NCI-H1092 (cell line): ENCODE data around the gene CELF4.

Experiments used
- DNase-seq: peaks from one replicate; lab custom pipeline; 2025; lab: John Stamatoyannopoulos, UW

Gene CELF4

GRCh38 chr18:37253394-37254235 lies 312.0 kb downstream of the CELF4 start:
- peak; percentile 22 for DNase-seq

GRCh38 chr18:37252854-37253393 lies 312.7 kb downstream of the CELF4 start:
- DNase-seq, result no peak

DNA sequence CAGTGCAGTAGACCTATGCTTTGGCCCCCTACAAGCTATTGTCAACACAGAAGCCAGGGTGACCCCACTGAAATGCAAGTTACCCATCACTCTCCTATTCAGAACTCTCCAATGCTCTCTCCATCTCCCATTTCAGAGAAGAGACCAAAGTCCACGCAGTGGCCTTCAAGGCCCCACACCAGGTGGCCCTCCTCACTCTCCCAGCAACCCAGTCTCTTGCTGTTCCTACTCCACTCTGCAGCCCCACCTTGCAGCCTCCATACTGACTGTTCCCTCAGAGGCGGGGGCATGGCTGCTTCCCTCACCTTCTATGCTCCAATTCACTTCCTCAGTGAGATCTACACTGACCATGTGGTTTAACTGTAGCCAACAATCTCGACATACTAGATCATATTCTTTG lies 313.3 kb downstream of the CELF4 start:
- DNase-seq, result no peak

DNA sequence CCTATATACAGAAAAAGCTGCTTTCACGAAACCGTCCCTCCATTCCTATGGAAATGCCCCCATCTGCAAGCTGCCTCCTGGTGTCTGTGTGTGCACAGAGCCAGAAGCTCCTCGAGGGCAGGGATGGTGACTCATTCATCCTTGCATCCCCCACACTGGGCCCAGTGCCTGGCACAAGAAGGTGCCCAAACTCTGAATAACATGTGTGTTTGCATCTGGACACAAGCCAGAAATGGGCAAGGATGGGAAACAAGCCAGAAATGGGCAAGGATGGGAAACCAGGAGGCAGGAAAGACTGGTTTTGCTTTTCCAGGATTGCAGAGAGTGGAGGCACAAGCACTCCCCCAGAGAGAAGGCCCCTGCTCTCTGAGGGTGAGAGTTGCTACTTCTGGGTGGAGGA lies 313.9 kb downstream of the CELF4 start:
- no peak for DNase-seq

GRCh38 chr18:37249895-37250618 lies 315.5 kb downstream of the CELF4 start:
- DNase-seq, result no peak

DNA sequence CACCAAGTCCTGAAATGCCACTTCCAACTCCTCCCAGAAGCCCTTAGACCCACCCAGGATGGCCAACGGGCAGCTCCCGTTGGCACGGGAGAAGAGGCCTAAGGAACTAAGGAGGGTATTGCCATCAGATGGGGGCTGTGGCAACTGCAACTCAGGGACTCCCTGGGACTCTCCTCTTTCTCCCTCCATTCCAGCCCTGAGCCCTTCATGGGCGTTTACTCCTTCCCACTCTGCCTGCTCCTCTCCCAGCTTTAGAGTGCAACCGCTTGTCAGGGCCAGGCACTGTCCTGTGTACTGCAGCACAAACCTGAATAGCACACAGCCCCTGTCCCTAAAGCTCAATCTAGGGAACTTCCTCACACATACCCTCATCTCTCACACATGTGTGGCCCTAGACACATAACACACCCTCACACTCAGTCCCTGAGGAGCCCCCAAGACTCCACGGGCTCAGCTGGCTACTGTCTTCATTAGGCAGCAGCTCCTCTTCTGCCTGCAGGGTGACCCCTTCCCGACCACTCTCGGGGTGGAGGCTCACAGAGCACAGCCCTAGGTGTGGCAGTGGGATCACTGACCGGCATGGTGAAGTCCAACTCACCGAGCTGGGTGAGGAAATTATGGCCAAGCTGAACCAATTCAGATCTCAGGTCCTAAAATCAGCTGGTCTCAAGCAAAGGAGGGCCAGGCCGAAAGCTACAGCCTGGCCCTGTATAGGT lies 316.3 kb downstream of the CELF4 start:
- DNase-seq, result no peak

DNA sequence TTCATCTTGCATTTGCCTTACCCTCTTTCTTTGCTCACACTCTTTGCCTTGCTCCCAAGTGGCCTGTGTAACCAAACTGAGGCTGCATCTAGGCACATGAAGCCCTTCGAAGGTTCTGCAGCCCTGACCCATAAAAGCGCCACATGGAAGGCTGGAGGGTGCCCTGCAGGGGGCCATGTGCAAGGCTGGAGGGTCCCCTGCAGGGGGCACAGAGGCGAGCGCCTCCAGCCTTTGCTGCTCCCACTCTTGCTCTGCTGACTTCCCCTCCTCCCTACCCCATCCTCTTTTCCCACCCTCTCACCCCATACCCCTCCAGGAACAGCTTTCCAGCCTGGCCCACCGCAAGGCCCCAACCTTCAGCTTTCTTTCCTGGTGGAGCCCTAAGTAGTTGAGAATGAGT lies 317.3 kb downstream of the CELF4 start:
- DNase-seq, result no peak

DNA sequence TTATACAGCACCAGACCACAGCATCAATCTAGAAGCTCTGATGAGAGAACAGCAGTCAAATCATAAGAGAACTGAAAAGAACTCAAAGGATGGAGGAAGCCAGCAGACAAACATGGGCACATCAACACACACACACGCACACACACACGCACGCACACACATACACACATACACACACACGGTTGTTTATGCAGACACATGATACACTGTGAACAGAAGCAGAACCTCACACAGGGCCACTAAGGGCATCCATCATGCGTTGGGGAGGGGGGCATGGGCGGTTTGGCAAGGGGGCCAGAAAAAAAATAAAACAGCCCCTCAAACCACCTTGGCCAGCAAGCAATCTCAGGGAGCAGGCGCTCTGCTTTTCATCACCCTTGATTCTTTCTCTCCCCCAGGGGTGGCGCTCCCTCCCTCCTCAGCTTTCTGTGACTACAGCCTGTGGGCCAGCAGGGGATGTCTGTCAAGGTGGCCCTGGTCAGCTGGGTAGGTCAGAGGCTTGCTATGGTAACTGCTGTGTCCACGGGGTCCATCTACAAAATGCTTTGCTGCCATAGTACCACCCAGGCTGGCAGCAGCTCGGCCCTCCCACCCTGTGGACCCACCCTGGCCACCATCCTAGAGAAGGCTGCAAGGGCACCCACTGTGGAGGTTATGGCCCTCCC lies 318.0 kb downstream of the CELF4 start:
- DNase-seq, result no peak

DNA sequence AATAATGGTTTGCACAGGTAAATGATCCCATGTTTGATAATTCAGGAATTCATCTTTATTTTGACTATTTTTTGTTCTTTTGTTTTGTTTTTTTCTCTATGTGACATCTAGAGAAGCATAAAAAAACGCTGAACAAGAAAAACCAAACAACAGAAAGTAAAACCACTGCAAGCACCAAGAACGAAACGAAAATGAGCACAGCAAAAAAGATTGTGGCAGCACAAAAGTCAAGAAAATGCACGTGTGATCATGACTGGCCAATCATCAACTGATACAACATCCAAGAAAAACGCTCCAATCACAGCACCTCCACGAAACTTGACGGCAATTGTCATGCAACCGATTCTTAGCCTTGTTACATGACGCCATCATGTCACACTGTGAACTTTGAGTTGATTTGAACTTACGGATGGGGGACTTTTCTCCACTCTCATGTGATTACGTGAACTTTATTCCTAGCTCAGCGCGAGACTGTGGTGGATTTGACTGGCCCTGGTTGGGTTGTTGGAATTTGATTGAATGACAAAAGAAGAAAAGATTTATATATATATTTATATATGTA lies 318.7 kb downstream of the CELF4 start:
- no peak for DNase-seq

GRCh38 chr18:37244618-37245017 lies 321.0 kb downstream of the CELF4 start:
- no peak for DNase-seq

DNA sequence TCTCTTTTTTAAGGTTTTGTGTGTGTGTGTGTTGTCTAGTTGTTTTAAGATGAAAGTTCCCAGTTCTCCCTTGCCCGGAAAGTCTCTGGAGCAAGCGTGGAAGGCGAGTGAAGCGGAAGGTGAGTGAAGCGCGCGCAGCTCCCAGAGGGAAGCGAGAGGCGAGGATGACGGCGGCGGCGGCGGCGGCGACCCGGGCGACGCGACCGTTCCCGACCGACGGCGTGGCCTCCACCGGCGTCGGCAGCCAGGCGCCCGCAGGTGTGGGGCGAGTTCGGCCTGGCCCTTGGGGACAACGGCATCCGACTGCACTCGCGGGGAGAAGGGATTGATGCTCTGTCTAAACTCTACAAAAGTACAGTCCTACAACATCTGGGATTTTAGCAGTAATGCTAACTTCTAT lies 321.9 kb downstream of the CELF4 start:
- no peak for DNase-seq

- DNase-seq, result no peak
These were observed 322.6 kb downstream of the CELF4 start for GRCh38 chr18:37242826-37243560.

- DNase-seq, result no peak
These were observed 323.5 kb downstream of the CELF4 start for GRCh38 chr18:37242091-37242490.

DNA sequence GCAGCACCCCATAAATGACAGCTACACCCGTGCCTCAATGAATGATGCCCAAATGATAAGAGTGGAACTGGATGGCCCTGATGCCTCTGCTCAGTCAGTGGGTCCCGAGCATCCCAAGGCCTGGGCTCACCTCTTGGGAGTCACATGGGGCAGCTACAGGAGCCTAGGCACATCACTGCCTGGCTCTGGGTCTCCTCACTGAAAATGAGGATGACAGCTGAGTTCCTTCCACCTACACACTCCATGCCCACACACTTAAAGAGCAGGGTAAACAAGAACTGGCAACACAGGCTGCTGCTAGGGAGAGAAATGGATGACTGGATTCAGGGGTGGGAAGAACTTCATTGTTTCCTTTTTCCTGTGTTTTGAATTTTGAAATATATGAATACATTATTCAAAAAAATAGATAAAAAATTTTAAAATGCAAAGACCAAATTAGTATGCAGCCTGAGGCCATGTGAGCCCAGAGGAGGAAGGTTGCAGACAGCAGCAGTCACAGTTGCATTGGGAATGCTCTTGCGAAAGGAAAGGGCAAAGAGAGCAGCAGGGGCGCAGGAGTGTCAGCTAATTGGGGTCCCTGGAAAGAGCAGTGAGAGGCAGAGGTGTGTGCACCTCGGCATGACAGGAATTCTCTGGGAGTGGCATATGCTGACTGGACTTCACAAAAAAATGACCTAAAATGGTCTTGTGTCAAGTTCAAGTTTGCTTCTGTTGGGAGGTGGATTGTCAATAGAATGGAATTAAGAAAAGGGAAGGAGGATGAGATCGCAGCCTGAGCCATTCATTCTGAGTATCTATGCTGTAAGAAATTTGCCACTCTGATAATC lies 327.1 kb downstream of the CELF4 start:
- DNase-seq, result no peak

GRCh38 chr18:37235583-37235982 lies 330.0 kb downstream of the CELF4 start:
- DNase-seq, result no peak

GRCh38 chr18:37231251-37231650 lies 334.3 kb downstream of the CELF4 start:
- no peak for DNase-seq

- DNase-seq, result no peak
These were observed 334.8 kb downstream of the CELF4 start for GRCh38 chr18:37230768-37231167.

DNA sequence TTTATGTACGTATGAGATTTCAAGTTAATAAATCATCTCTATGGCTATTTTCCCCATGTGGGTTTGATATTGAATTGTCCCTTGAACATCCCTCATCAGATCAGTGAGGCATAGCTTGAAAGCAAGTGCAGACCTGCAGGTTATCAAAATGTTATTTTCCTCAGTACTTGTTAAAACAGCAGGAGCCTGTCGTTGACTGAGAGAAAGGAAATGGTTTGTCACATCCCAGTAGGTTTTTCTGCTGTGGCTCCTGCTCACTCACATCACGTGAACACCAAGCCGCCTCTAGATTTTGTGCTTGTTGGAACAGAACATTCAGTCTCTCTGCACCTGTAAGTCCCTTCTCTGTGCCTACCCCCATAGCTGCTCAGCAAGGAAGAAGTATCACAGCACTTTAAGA lies 340.3 kb downstream of the CELF4 start:
- no peak for DNase-seq

- no peak for DNase-seq
These were observed 342.6 kb downstream of the CELF4 start for GRCh38 chr18:37222999-37223378.

DNA sequence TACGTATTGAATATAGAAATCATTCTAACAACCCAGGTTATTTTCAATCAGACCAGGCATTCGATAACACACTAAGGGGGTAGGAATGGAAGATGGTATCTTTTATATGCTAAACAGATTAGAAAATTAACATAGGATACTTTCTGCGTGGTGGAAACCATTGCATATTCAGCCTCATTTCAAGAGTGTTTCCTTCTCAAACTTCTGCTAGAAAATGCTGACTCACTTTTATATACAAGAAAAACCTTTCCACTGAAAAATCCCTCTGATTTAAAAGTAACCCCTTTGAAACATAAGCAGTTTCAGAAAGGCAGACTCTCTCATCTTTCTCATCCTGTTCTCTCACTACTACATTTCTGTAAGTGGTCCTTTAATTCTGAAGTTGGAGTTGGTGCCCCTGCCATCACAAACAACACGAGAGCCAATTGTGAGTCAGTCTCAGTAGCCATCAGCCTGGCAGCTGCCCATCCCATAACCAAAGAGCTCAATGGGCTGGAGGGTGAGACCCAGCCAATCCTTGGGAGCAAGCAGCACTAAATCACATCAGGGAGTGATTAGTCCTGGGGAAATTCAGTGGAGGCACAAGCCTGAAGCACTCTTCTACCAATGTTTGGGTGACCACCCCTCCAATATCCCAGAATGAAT lies 343.1 kb downstream of the CELF4 start:
- no peak for DNase-seq
